OCI-LY1 (cell line): Measurements from ENCODE around the gene FGD3.

Source experiments
- EZH2 ChIP-seq: fragments of 200-600 bp; sonication (generic), shearing (Covaris generic); IDR thresholded peaks from 2 replicates; pipeline ENCODE4 v1.8.0; 2017; ENCODE audit warnings: borderline replicate concordance, mixed run types, mild to moderate bottlenecking, antibody characterized with exemption, low read length, moderate library complexity, mixed read lengths
- TF ChIP-seq, protein P1 (sequence below): fragments of 200-600 bp; sonication (generic), shearing (Covaris generic); IDR thresholded peaks from 2 replicates; pipeline ENCODE4 v1.5.1; 2017; ENCODE audit warnings: mild to moderate bottlenecking, antibody characterized with exemption, low read length, moderate library complexity, mixed read lengths

DNA sequence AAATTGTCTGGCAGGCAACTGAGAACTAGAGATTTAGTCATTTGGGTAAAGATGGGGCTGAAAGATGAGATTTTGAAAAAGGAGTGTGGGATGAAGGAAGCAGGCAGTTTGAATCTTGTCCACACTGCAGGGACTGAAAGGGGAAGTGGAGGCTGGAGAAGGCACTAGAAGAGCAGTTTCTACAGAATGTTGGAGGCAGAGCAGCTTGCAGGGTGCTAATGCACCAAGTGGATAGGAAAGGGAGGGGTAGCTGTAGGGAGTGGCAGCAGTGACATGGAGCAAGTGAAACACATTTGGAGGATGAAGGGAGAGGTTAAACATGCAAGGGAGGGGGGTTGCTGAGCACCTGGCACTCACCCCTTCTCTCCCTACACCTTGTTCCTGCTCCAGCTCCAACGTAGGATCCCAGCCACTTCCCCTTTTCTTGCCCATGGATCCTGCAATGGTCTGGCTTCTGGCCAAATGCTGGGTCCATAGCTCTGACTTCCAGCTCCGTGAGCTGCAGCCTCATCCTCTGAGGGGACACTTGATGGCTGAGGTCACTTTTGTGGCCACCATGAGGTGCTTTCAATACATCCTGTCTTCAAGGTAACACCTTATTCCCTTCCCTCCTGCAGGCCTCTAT, 30.0 kb upstream of the FGD3 start:
- TF ChIP-seq, protein P1, sequence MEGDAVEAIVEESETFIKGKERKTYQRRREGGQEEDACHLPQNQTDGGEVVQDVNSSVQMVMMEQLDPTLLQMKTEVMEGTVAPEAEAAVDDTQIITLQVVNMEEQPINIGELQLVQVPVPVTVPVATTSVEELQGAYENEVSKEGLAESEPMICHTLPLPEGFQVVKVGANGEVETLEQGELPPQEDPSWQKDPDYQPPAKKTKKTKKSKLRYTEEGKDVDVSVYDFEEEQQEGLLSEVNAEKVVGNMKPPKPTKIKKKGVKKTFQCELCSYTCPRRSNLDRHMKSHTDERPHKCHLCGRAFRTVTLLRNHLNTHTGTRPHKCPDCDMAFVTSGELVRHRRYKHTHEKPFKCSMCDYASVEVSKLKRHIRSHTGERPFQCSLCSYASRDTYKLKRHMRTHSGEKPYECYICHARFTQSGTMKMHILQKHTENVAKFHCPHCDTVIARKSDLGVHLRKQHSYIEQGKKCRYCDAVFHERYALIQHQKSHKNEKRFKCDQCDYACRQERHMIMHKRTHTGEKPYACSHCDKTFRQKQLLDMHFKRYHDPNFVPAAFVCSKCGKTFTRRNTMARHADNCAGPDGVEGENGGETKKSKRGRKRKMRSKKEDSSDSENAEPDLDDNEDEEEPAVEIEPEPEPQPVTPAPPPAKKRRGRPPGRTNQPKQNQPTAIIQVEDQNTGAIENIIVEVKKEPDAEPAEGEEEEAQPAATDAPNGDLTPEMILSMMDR = no peak
- no peak for TF ChIP-seq EZH2
